ENCODE measurements around the gene SESTD1.

SESTD1 gene

DNA sequence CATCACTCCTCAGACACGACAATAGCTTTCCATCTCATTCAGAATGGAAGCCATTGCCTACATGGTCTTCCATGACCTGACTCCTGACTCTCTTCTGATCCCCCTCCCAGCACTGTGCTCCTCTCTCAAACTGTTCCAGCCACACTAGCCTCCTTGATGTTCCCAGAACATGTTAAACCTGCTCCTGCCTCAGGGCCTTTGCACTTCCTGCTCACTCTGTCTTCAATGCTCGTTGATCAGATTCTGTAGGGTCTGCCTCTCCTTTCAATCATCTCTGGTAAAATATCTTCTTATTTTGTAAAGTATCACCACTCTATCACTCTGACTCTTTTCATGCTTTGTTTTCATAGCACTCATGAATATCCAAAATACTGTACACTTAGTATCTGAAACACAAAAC, 84.9 kb downstream of the SESTD1 start:
- ATAC-seq = no peak

DNA sequence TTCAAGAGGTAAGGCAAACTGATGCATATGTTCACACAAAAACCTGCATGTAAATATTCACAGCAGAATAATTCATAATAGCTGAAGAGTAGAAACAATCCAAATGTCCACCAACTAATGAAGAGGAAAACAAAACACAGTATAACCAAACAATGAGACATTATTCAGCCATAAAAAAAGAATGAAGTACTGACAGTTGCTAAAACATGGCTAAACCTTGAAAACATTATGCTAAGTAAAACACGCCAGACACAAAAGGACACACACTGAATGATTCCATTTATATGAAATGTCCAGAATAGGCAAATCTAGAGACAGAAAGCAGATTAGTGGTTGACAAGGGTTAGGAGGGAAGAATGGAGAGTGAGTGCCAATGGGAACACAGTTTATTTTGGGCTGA, 86.9 kb downstream of the SESTD1 start:
- ATAC-seq = no peak
- TF ChIP-seq ZNF70 (CRISPR knock-in tag; IDR thresholded peaks at IDR 0.05) (no peak), OSR1 (CRISPR knock-in tag; IDR thresholded peaks at IDR 0.05) (no peak), ZNF8 (CRISPR knock-in tag; IDR thresholded peaks at IDR 0.05) (no peak), PATZ1 (CRISPR knock-in tag; IDR thresholded peaks at IDR 0.05; ENCODE audit: borderline replicate concordance) (no peak), ZFP30 (CRISPR knock-in tag; IDR thresholded peaks at IDR 0.05) (no peak), ZFP3 (CRISPR knock-in tag; IDR thresholded peaks at IDR 0.05) (no peak), ESRRG (CRISPR knock-in tag; IDR thresholded peaks at IDR 0.05) (no peak), ARNTL (CRISPR knock-in tag; IDR thresholded peaks at IDR 0.05; ENCODE audit: borderline replicate concordance, low read depth) (no peak), ZC3H10 (CRISPR knock-in tag; IDR thresholded peaks at IDR 0.05) (no peak), ISL1 (CRISPR knock-in tag; IDR thresholded peaks at IDR 0.05) (no peak), TOX (CRISPR knock-in tag; IDR thresholded peaks at IDR 0.05; ENCODE audit: borderline replicate concordance) (no peak), PPARA (CRISPR knock-in tag; IDR thresholded peaks at IDR 0.05; ENCODE audit: borderline replicate concordance) (no peak), CSDC2 (CRISPR knock-in tag; IDR thresholded peaks at IDR 0.05) (no peak), RARB (CRISPR knock-in tag; IDR thresholded peaks at IDR 0.05) (no peak), SNAI2 (CRISPR knock-in tag; IDR thresholded peaks at IDR 0.05) (no peak)
- TF ChIP-seq, protein P1, sequence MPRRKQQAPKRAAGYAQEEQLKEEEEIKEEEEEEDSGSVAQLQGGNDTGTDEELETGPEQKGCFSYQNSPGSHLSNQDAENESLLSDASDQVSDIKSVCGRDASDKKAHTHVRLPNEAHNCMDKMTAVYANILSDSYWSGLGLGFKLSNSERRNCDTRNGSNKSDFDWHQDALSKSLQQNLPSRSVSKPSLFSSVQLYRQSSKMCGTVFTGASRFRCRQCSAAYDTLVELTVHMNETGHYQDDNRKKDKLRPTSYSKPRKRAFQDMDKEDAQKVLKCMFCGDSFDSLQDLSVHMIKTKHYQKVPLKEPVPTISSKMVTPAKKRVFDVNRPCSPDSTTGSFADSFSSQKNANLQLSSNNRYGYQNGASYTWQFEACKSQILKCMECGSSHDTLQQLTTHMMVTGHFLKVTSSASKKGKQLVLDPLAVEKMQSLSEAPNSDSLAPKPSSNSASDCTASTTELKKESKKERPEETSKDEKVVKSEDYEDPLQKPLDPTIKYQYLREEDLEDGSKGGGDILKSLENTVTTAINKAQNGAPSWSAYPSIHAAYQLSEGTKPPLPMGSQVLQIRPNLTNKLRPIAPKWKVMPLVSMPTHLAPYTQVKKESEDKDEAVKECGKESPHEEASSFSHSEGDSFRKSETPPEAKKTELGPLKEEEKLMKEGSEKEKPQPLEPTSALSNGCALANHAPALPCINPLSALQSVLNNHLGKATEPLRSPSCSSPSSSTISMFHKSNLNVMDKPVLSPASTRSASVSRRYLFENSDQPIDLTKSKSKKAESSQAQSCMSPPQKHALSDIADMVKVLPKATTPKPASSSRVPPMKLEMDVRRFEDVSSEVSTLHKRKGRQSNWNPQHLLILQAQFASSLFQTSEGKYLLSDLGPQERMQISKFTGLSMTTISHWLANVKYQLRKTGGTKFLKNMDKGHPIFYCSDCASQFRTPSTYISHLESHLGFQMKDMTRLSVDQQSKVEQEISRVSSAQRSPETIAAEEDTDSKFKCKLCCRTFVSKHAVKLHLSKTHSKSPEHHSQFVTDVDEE (CRISPR knock-in tag; IDR thresholded peaks at IDR 0.05) = no peak
- TF ChIP-seq, protein P2, sequence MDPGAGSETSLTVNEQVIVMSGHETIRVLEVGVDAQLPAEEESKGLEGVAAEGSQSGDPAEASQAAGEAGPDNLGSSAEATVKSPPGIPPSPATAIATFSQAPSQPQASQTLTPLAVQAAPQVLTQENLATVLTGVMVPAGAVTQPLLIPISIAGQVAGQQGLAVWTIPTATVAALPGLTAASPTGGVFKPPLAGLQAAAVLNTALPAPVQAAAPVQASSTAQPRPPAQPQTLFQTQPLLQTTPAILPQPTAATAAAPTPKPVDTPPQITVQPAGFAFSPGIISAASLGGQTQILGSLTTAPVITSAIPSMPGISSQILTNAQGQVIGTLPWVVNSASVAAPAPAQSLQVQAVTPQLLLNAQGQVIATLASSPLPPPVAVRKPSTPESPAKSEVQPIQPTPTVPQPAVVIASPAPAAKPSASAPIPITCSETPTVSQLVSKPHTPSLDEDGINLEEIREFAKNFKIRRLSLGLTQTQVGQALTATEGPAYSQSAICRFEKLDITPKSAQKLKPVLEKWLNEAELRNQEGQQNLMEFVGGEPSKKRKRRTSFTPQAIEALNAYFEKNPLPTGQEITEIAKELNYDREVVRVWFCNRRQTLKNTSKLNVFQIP (CRISPR knock-in tag; IDR thresholded peaks at IDR 0.05; ENCODE audit: borderline replicate concordance, low read depth) = no peak
- TF ChIP-seq, protein P3, sequence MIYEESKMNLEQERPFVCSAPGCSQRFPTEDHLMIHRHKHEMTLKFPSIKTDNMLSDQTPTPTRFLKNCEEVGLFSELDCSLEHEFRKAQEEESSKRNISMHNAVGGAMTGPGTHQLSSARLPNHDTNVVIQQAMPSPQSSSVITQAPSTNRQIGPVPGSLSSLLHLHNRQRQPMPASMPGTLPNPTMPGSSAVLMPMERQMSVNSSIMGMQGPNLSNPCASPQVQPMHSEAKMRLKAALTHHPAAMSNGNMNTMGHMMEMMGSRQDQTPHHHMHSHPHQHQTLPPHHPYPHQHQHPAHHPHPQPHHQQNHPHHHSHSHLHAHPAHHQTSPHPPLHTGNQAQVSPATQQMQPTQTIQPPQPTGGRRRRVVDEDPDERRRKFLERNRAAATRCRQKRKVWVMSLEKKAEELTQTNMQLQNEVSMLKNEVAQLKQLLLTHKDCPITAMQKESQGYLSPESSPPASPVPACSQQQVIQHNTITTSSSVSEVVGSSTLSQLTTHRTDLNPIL (CRISPR knock-in tag; IDR thresholded peaks at IDR 0.05; ENCODE audit: low read depth) = no peak
- TF ChIP-seq, protein P4, sequence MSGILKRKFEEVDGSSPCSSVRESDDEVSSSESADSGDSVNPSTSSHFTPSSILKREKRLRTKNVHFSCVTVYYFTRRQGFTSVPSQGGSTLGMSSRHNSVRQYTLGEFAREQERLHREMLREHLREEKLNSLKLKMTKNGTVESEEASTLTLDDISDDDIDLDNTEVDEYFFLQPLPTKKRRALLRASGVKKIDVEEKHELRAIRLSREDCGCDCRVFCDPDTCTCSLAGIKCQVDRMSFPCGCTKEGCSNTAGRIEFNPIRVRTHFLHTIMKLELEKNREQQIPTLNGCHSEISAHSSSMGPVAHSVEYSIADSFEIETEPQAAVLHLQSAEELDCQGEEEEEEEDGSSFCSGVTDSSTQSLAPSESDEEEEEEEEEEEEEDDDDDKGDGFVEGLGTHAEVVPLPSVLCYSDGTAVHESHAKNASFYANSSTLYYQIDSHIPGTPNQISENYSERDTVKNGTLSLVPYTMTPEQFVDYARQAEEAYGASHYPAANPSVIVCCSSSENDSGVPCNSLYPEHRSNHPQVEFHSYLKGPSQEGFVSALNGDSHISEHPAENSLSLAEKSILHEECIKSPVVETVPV (CRISPR knock-in tag; IDR thresholded peaks at IDR 0.05) = no peak

More for the DNA sequence above, 84.9 kb downstream of the SESTD1 start:
- TF ChIP-seq ZFP3 (CRISPR knock-in tag; IDR thresholded peaks at IDR 0.05) = no peak
- no peak for TF ChIP-seq ISL1 (CRISPR knock-in tag; IDR thresholded peaks at IDR 0.05)
- TF ChIP-seq TCF4 (CRISPR knock-in tag; IDR thresholded peaks at IDR 0.05; ENCODE audit: borderline replicate concordance) = no peak
- TF ChIP-seq PATZ1 (CRISPR knock-in tag; IDR thresholded peaks at IDR 0.05; ENCODE audit: borderline replicate concordance) = no peak
- TF ChIP-seq, protein P4 (CRISPR knock-in tag; IDR thresholded peaks at IDR 0.05) = no peak
- no peak for TF ChIP-seq CSDC2 (CRISPR knock-in tag; IDR thresholded peaks at IDR 0.05)
- TF ChIP-seq, protein P3 (CRISPR knock-in tag; IDR thresholded peaks at IDR 0.05; ENCODE audit: low read depth) = no peak
- TF ChIP-seq ZC3H10 (CRISPR knock-in tag; IDR thresholded peaks at IDR 0.05) = no peak
- TF ChIP-seq GLIS3 (CRISPR knock-in tag; IDR thresholded peaks at IDR 0.05) = no peak
- no peak for TF ChIP-seq OSR1 (CRISPR knock-in tag; IDR thresholded peaks at IDR 0.05)
- TF ChIP-seq ZNF8 (CRISPR knock-in tag; IDR thresholded peaks at IDR 0.05) = no peak
- TF ChIP-seq ZNF70 (CRISPR knock-in tag; IDR thresholded peaks at IDR 0.05) = no peak
- TF ChIP-seq TOX (CRISPR knock-in tag; IDR thresholded peaks at IDR 0.05; ENCODE audit: borderline replicate concordance) = no peak
- no peak for TF ChIP-seq RARB (CRISPR knock-in tag; IDR thresholded peaks at IDR 0.05)
- no peak for TF ChIP-seq ESRRG (CRISPR knock-in tag; IDR thresholded peaks at IDR 0.05)
- TF ChIP-seq ARNTL (CRISPR knock-in tag; IDR thresholded peaks at IDR 0.05; ENCODE audit: borderline replicate concordance, low read depth) = no peak

Data from SK-N-SH treated with all-trans-retinoic acid at 6 μM for 48 hours (cell line).